HG02884 (cell line): ENCODE data around the gene LAMB1.
A peak's percentile ranks its signal among the peaks of the same experiment; 100 is the strongest.
"Not testable (repeated sequence)": the region's sequence is repeated elsewhere in the genome, so short reads cannot be mapped to it uniquely, and the experiment has no call there.

Experiments
- ATAC-seq: cut with Tn5 transposase; IDR thresholded peaks from one replicate; pipeline ENCODE4 v1.9.1; 2021; ENCODE audit warnings: mild to moderate bottlenecking, moderate library complexity; ENCODE audit not compliant: unreplicated experiment

LAMB1 gene

GRCh38 chr7:107922886-107923285 lies 80.1 kb downstream of the LAMB1 start:
- ATAC-seq: no peak

- not testable (repeated sequence) for ATAC-seq
Measured at GRCh38 chr7:107921826-107922225, 81.1 kb downstream of the LAMB1 start.

- ATAC-seq: no peak
Measured at GRCh38 chr7:107920048-107920772, 82.8 kb downstream of the LAMB1 start.

- ATAC-seq: no peak
Measured at GRCh38 chr7:107918948-107919347, 84.0 kb downstream of the LAMB1 start.

GRCh38 chr7:107917763-107918651 lies 85.0 kb downstream of the LAMB1 start:
- ATAC-seq: peak; percentile 71

- no peak for ATAC-seq
Measured at GRCh38 chr7:107915541-107915940, 87.4 kb downstream of the LAMB1 start.

- ATAC-seq: no peak
Measured at GRCh38 chr7:107914831-107915230, 88.1 kb downstream of the LAMB1 start.

GRCh38 chr7:107913851-107914250 lies 89.1 kb downstream of the LAMB1 start:
- ATAC-seq: no peak

GRCh38 chr7:107911981-107912380 lies 91.0 kb downstream of the LAMB1 start:
- ATAC-seq: no peak

GRCh38 chr7:107909445-107909844 lies 93.5 kb downstream of the LAMB1 start:
- ATAC-seq: no peak

GRCh38 chr7:107907790-107908189 lies 95.2 kb downstream of the LAMB1 start:
- ATAC-seq: no peak

- ATAC-seq: no peak
Measured at GRCh38 chr7:107902381-107902780, 100.6 kb downstream of the LAMB1 start.

GRCh38 chr7:107900496-107901015 lies 102.4 kb downstream of the LAMB1 start:
- ATAC-seq: no peak

- no peak for ATAC-seq
Measured at GRCh38 chr7:107898997-107899594, 103.9 kb downstream of the LAMB1 start.

GRCh38 chr7:107892367-107892741 lies 110.6 kb downstream of the LAMB1 start:
- ATAC-seq: not testable (repeated sequence)

- peak; percentile 22 for ATAC-seq
Measured at GRCh38 chr7:107891636-107892366, 111.2 kb downstream of the LAMB1 start.

- peak; percentile 97 for ATAC-seq
Measured at GRCh38 chr7:107890962-107891635, 111.9 kb downstream of the LAMB1 start, which contains the start of gene DLD. Gene DLD (plus strand): TSS chr7:107891183. CDS start chr7:107891251, 68 bp downstream.

GRCh38 chr7:107890493-107890961 lies 112.4 kb downstream of the LAMB1 start:
- ATAC-seq: no peak

GRCh38 chr7:107889992-107890391 lies 113.0 kb downstream of the LAMB1 start:
- ATAC-seq: no peak

GRCh38 chr7:107887827-107888226 lies 115.1 kb downstream of the LAMB1 start:
- not testable (repeated sequence) for ATAC-seq
